Stimulated activated CD8-positive, alpha-beta memory T cell treated with anti-CD3 and anti-CD28 coated beads, Interleukin-2, amount 100 ng/mL, for 48 hours (primary cell): ENCODE results near the gene C1R.

Experiments
- DNase-seq, 2 donors: peaks; one replicate each; pipeline ENCODE4 v3.0.0-alpha.2; 2020; ENCODE audit warnings: low read depth in 2 of 2

Gene C1R

DNA sequence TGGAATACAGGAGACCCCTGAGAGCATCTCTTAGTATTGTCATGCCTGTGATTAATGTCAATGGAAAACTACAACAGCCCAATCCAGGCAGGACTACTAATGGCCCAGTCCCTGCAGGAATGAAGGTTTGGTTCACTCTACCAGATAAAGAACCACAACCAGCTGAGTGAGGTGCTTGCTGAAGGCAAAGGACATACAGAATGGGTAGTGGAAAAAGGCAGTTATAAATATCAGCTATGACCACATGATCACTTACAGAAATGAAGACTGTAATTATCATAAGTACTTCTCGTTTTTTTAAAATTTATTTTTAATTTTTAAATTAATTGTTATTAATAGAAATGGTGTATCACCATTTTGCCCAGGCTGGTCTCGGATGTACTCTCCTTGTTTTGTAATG, 56.8 kb downstream of the C1R start:
- no peak for DNase-seq

GRCh38 chr12:7034464-7034863, 57.8 kb downstream of the C1R start:
- DNase-seq = no peak

DNA sequence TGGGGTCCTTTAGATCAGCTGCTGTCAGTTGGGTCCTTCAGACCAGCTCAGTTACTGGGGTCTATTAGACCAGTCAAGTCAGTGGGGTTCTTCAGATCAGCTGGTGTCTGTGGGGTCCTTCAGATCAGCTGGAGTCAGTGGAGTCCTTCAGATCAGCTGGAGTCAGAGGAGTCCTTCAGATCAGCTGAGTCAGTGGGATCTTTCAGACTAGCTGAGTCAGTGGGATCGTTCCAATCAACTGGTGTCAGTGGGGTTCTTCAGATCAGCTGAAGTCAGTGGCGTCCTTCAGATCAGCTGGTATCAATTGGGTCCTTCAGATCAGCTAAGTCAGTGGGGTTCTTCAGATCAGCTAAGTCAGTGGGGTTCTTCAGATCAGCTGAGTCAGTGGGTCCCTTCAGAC, 59.3 kb downstream of the C1R start:
- no peak for DNase-seq

DNA sequence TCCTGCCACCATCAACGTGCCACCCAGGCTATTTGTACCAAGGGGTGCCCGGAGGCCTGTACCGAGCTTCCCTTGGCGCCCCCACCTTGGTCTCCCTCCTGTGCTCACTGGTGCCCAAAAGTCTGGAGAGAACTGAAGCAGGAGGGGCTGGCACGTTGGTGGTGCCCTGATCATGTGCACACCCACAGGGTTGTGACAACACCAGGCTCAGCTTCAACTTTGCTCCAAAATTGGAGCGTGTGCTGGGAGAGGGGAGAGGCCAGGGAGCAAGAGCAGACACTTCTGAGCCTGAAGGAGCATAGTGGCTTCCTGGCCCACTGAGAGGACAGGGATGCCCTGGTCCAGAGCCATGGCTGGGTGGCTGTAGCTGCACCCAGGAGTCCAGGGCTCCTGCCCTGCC, 60.9 kb downstream of the C1R start:
- no peak for DNase-seq
